Measurements from ENCODE around the gene CPLX4. TPM values are rescaled to one million over a fixed set of nuclear protein-coding genes. Genes with fewer than 3 reads are reported as not detected.

CPLX4 gene
- total and polyA plus RNA-seq, 2 of the 8 experiments (the other 6 are each of a cell fraction or from before 2014, with no cell fraction given) = not detected

- TF ChIP-seq KDM5A (IDR thresholded peaks at IDR 0.05; ENCODE audit: low read length) = no peak
- TF ChIP-seq TEAD4 (IDR thresholded peaks at IDR 0.05; ENCODE audit: low read depth, low read length) = no peak
- TF ChIP-seq RBBP5 (IDR thresholded peaks at IDR 0.05; ENCODE audit: borderline replicate concordance, low read depth, low read length) = no peak
- no peak for TF ChIP-seq ATF2 (IDR thresholded peaks at IDR 0.05; ENCODE audit: low read length)
- TF ChIP-seq RAD21 (IDR thresholded peaks at IDR 0.05 in 1 of 2, conservative IDR thresholded peaks at IDR 0.05 in 1 of 2; ENCODE audit: low read depth in 2 of 2, low read length in 2 of 2) = no peak
These were observed 39.7 kb downstream of the CPLX4 start (continued) for GRCh38 chr18:59278793-59279192.

Measured in H1 (cell line).